Osteoblast (primary cell): Measurements from ENCODE around the gene PTPN18. TPM values are rescaled to one million over a fixed set of nuclear protein-coding genes. Genes with fewer than 3 reads are reported as not detected.

ENCODE experiments used
- DNase-seq: peaks from one replicate; pipeline ENCODE4 v3.0.0; 2011; ENCODE audit warnings: low spot score, mixed read lengths; ENCODE audit not compliant: insufficient read length; ENCODE audit errors: missing footprints
- H2AFZ ChIP-seq: 2 replicates; pipeline ENCODE4 v1.6.0; 2011; ENCODE audit warnings: mild to moderate bottlenecking, low read length
- H3K27ac ChIP-seq: 2 replicates; pipeline ENCODE4 v1.5.1; 2011; ENCODE audit warnings: mild to moderate bottlenecking, low read depth, low read length, moderate library complexity
- H3K27me3 ChIP-seq: 2 replicates; pipeline ENCODE4 v1.6.0; 2012; ENCODE audit warnings: mild to moderate bottlenecking, control low read depth, inconsistent platforms, low read length, moderate library complexity; ENCODE audit not compliant: insufficient read depth
- H3K36me3 ChIP-seq: 2 replicates; pipeline ENCODE4 v1.5.1; 2011; ENCODE audit warnings: mild to moderate bottlenecking, low read length, control low read depth, moderate library complexity; ENCODE audit not compliant: insufficient read depth
- H3K4me1 ChIP-seq: 2 replicates; pipeline ENCODE4 v1.5.1; 2011; ENCODE audit warnings: mild to moderate bottlenecking, low read length, control low read depth, moderate library complexity; ENCODE audit not compliant: insufficient read depth
- H3K4me2 ChIP-seq: 2 replicates; pipeline ENCODE4 v1.6.0; 2011; ENCODE audit warnings: mild to moderate bottlenecking, low read length; ENCODE audit not compliant: insufficient read depth
- H3K4me3 ChIP-seq: fragments of 200-600 bp; sonication (generic); 3 replicates; pipeline ENCODE4 v1.5.1; 2012; ENCODE audit warnings: mild to moderate bottlenecking, low read length, inconsistent platforms; ENCODE audit not compliant: insufficient read depth
- H3K79me2 ChIP-seq: 2 replicates; pipeline ENCODE4 v1.6.0; 2012; ENCODE audit warnings: mild to moderate bottlenecking, low read length, control low read depth, inconsistent platforms; ENCODE audit not compliant: insufficient read depth
- H3K9me3 ChIP-seq: 2 replicates; pipeline ENCODE4 v1.5.1; 2011; ENCODE audit warnings: low read depth, low read length, control low read depth
- H4K20me1 ChIP-seq: 2 replicates; pipeline ENCODE4 v1.6.0; 2012; ENCODE audit warnings: mild to moderate bottlenecking, low read length, control low read depth; ENCODE audit not compliant: insufficient read depth
- total RNA-seq: library from RNA; depleted of rRNA; stranded (reverse); fragments of >200 nt; gene quantifications from 2 replicates; pipeline ENCODE4 v1.2.3, GENCODE V29; 2012
- TF ChIP-seq, protein P1 (sequence below): IDR thresholded peaks from 2 replicates; pipeline ENCODE4 v1.5.1; 2011; ENCODE audit warnings: mild to moderate bottlenecking, low read depth, low read length, moderate library complexity; ENCODE audit errors: extremely low read depth

PTPN18 gene
- total RNA-seq, 1 donor, result 29.0 TPM

DNA sequence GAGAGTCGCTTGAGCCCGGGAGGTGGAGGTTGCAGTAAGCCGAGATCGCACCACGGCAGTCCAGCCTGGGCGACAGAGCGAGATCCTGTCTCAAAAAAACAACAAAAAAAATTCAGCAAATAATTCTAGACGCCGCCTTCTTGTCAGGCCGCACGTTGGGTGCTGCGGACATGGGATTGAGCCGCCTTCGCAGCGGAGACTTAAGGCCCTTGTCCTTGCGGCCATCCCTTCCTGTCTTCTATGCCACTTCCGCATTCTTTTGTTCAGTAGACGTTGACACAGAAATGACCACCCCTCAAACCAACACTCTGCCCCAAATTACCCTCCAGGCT, 15.8 kb downstream of the PTPN18 start:
- H3K4me1 ChIP-seq, result peaks cover 23% of the 10 kb centered on the region
- H3K36me3 ChIP-seq, result peaks cover 14% of the 10 kb centered on the region
- no peak for DNase-seq
- H3K9me3 ChIP-seq, result no peaks in the 10 kb centered on the region
- H3K27me3 ChIP-seq, result no peaks in the 10 kb centered on the region
- peak overlapping the region; percentile 67 for H3K27ac ChIP-seq
- peak overlapping the region; percentile 98 for H2AFZ ChIP-seq
- H3K79me2 ChIP-seq, result peaks cover 47% of the 10 kb centered on the region
- peaks cover 19% of the 10 kb centered on the region for H4K20me1 ChIP-seq
- TF ChIP-seq, protein P1, sequence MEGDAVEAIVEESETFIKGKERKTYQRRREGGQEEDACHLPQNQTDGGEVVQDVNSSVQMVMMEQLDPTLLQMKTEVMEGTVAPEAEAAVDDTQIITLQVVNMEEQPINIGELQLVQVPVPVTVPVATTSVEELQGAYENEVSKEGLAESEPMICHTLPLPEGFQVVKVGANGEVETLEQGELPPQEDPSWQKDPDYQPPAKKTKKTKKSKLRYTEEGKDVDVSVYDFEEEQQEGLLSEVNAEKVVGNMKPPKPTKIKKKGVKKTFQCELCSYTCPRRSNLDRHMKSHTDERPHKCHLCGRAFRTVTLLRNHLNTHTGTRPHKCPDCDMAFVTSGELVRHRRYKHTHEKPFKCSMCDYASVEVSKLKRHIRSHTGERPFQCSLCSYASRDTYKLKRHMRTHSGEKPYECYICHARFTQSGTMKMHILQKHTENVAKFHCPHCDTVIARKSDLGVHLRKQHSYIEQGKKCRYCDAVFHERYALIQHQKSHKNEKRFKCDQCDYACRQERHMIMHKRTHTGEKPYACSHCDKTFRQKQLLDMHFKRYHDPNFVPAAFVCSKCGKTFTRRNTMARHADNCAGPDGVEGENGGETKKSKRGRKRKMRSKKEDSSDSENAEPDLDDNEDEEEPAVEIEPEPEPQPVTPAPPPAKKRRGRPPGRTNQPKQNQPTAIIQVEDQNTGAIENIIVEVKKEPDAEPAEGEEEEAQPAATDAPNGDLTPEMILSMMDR, result no peak
- peak overlapping the region; percentile 97 for H3K4me3 ChIP-seq
- H3K4me2 ChIP-seq, result peak overlapping the region; percentile 98

DNA sequence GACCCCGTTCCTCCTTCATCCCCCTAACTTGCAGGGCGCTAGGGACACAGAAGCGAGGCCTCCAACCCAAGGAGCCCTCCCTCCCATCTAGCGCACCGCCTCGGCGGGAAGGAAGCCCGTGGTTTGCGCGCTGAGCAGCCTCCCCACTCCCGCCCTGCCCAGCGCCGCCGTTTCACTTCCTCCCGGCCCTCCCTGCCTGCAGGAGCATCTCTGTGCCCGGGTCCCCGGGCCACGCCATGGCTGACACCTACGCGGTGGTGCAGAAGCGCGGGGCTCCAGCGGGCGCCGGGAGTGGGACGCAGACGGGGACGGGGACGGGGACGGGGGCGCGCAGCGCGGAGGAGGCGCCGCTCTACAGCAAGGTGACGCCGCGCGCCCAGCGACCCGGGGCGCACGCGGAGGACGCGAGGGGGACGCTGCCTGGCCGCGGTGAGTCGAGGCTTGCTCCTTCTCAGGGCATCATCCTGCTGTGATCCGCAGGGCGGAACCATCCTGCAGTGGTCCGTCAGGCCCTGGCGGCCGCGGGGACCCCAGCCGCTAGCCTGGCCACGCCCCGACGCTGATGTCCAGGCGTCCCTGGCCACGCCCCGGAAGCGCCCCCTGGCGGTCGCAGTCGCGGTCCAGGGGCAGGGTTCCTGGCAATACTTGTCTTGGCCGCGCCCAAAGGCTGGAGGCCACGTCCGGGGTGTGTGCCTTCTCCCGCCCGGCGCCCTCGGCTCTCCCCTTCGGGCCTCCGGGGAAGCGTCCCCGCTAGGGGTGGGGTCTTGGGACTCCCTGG, 16.4 kb downstream of the PTPN18 start:
- Histone ChIP-seq H3K36me3 (peaks cover 17% of the 10 kb centered on the region), H3K4me1 (peaks cover 23% of the 10 kb centered on the region), H3K27ac (peak overlapping the region; percentile 67), H3K4me2 (peak overlapping the region; percentile 98), H4K20me1 (peaks cover 23% of the 10 kb centered on the region), H2AFZ (peak overlapping the region; percentile 98), H3K4me3 (peak overlapping the region; percentile 97), H3K27me3 (no peaks in the 10 kb centered on the region), H3K9me3 (no peaks in the 10 kb centered on the region), H3K79me2 (peaks cover 51% of the 10 kb centered on the region)
- DNase-seq, result peak; percentile 98
- TF ChIP-seq, protein P1, result peak; percentile 68

DNA sequence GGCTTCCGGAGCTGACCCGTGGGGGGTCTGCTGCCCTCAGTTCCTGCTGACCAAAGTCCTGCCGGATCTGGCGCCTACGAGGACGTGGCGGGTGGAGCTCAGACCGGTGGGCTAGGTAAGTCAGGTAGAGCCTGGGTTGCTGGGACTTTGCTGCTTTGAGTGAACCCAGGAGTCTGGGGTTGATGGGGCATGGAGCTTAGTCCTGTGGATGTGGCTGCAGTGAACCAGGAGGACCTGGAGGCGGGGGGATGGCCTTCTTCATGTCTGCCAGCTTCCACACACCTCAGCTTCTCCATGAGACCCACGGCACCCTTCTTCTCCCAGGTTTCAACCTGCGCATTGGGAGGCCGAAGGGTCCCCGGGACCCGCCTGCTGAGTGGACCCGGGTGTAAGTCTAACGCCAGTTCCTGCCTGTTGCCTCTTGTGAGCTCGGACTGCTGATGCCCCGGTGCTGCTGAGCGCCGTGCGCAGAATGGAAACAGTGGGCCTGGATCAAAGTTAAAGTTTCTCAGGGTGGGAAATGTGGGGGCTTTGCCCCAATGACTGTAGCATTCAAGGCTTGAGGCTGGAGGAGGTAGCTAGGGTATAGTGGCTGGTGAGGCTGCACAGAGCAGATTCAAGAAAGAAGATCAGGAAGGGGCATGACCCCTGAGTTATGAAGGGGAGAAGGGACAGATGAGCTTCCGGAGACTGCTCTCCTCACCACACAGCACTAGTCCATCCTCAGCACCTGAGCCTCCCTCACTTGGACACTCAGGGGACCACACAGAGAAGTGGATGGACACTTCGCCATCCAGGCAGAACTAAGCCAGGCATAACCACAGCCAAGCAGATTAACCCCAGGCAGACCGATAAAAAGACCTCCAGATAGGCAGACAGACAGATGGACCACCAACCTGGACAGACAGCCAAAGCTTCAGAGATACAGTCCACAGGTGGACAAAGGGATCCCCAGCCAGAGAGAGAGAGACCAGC, 17.3 kb downstream of the PTPN18 start:
- H3K27ac ChIP-seq, result peak overlapping the region; percentile 67
- no peaks in the 10 kb centered on the region for H3K9me3 ChIP-seq
- peaks cover 23% of the 10 kb centered on the region for H4K20me1 ChIP-seq
- peaks cover 59% of the 10 kb centered on the region for H3K79me2 ChIP-seq
- H3K36me3 ChIP-seq, result peaks cover 17% of the 10 kb centered on the region
- DNase-seq, result peak; percentile 78
- peaks cover 23% of the 10 kb centered on the region for H3K4me1 ChIP-seq
- H3K4me3 ChIP-seq, result peak overlapping the region; percentile 97
- peak overlapping the region; percentile 98 for H2AFZ ChIP-seq
- H3K27me3 ChIP-seq, result no peaks in the 10 kb centered on the region
- TF ChIP-seq, protein P1, result no peak
- H3K4me2 ChIP-seq, result peak overlapping the region; percentile 98
